HG03565 (cell line): ENCODE data around the gene MED27.

Experiments used
- ATAC-seq: cut with Tn5 transposase; IDR thresholded peaks from one replicate; pipeline ENCODE4 v1.9.1; 2021; ENCODE audit warnings: mild to moderate bottlenecking, moderate library complexity; ENCODE audit not compliant: unreplicated experiment

The MED27 gene

GRCh38 chr9:132079391-132080091, at the start of gene MED27:
TSS of gene MED27 (minus strand) at chr9:132079867. CDS start at chr9:132079844, 23 bp downstream.
- ATAC-seq, result peak; percentile 86

DNA sequence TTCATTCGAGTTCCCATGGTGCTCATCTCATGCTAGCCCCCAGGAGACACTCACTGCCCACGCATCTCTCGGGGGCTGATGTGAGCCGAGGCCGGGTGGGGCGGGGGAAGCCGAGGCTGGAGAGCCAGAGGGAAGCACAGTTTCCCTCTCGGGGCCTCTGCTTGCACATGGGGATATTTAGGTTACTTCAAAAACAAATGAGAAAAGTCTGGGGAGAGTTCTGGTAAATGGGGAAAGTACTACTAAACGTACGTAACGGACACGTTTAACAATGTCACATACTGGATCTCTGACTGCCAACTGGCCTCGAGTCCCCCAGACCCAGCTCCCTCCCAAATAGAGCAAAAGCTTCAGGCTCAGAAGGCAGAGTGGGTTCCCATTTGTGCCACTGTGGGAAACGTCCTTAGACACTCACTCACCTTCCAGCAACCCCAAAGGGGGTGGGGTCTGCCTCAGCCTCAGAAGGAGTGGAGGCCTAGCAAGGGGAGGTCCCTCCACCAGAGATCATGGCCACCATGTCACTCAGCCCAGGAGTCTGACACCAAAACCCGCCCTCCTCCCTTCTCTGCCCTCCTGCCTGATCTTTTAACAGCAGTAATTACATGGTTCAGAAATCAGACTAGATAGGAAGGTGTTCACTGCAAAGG, 48.3 kb upstream of the MED27 start:
- no peak for ATAC-seq

GRCh38 chr9:132126680-132127236, 47.1 kb upstream of the MED27 start:
- no peak for ATAC-seq

DNA sequence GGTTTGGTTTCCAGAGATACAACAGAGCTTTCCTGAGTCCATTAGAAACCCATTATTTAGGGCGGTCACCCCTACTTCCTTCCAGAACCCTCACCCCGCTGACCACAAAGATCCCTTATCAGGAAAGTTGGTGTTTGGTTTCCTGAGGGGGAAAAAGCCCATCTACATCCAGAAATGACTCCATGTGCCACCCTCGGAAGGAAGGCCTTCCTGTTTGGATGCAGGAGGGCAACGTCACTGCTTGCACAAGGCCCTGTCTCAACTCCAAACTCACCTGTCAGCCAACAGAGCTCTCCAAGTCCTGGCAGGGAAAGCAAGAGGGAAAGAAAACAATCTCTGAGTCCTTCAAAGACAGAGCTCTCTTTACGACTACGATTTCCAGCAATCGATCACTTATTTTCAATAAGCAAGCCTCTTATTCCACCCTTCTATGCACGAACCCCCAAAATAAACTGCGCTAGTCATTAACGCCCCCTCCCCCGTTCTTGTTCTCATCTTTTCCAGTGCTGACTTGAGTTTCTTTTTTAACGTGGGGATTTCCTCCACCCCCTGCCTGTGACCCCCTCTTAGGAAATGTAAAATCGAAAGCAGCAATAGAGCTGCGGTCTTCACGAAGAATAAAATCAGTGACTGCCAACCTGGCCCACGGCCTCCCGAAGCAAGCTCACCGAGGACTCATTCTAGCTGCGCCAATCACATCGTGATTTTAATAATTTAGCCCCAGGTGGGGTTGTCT, 46.4 kb upstream of the MED27 start:
- ATAC-seq, result no peak

GRCh38 chr9:132125361-132125760, 45.7 kb upstream of the MED27 start:
- no peak for ATAC-seq

DNA sequence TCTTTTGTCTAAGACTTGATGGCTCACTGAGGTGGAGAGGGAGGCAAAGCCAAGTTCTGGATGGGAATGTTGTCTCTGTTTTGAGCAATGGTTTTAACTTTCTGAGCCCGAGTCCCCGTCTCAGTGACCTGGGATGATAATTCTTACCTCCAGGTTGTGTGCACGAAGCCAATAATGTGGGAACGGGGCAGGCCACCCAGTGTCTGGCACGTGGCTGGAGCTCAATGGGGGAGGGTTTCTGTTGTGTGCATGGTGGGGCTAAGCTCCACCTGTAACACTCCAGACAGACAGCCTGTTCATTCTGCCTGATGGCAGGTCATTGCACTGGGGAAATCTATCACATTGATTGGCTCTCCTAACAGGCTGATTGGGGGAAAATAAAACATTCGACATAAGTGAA, 45.1 kb upstream of the MED27 start:
- ATAC-seq, result no peak

DNA sequence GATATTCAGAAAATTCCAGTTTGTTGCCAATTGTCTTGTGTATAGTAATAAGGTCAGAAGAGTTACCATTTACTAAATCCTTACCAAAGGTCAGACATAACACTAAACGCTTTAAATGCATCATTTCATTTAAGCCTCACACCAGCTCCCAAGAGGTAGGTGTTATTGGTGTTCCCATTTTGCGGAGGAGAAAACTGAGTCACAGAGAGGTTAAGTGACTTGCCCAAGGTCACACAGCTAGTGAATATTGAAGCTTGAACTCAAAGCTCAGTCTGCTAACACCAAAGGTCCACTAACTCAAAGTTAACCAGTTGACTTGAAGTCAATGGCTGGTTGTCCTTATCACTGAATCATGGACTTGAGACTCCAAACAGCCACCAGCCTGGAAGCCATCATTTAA, 41.4 kb upstream of the MED27 start:
- no peak for ATAC-seq

GRCh38 chr9:132117694-132118093, 38.0 kb upstream of the MED27 start:
- ATAC-seq, result no peak

- ATAC-seq, result no peak
Observed at GRCh38 chr9:132116583-132116982, 36.9 kb upstream of the MED27 start.

- ATAC-seq, result no peak
Observed at GRCh38 chr9:132114102-132114707, 34.5 kb upstream of the MED27 start.

DNA sequence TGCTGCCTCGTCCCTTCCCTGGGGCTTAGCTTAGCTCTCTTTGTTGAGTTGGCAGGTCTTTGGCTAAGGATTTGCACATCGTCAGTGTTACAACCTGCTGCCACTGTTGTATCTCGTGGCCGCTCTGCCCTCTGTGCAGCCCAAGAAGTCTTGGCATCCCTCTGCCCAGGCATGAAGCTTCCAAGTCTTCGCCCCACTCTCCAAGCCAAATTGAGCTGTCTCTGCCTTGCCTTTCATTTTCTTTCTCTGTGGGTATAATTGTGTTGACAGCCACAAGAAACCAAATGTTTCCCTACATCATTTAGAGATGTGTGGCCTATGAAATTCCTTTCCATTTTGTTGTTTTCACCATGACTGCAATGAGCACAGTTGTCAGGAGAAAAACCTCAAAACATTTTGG, 29.6 kb upstream of the MED27 start:
- no peak for ATAC-seq

GRCh38 chr9:132108728-132109127, 29.1 kb upstream of the MED27 start:
- no peak for ATAC-seq

GRCh38 chr9:132099741-132100407, 20.2 kb upstream of the MED27 start:
- ATAC-seq, result no peak

DNA sequence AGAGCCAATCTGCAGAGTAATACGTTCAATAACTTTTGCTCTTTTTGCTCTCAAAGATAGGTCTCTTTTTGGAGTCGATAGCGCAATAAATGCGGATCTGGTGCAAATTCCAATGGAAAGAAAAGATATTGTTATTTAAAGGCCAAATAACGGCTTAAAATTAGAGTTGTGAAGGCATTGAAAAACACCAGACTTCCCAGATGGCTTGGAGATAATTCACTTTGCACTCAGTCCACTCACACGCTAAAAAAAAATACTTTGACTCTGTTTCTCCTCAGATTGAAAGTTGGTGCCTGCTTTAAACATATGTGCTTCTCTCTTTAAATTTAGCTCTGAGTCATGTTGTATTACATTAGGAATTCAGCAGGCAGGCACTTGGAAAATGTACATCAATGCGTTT, 19.5 kb upstream of the MED27 start:
- no peak for ATAC-seq

DNA sequence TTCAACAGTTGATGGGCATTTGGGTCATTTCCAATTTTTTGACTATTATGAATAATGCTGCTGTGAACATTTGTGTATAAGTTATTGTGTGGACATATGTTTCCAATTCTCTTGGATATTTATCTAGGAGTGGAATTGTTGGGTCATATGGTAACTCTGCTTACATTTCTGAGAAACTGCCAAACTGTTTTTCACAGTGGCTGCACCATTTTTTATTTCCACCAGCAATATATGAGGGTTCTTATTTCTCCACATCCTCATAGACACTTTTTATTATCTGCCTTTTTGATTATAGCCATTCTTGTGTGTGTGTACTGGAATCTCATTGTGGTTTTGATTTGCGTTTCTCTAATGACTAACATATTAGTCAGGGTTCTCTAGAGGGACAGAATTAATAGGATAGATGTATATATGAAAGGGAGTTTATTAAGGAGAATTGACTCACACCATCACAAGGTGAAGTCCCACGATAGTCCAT, 14.7 kb upstream of the MED27 start:
- no peak for ATAC-seq

- ATAC-seq, result no peak
Observed at GRCh38 chr9:132090771-132091170, 11.1 kb upstream of the MED27 start.

- no peak for ATAC-seq
Observed at GRCh38 chr9:132087438-132088030, 7.9 kb upstream of the MED27 start.

- no peak for ATAC-seq
Observed at GRCh38 chr9:132082188-132082587, 2.5 kb upstream of the MED27 start.

- no peak for ATAC-seq
Observed at GRCh38 chr9:132078699-132079356, 839 bp downstream of the MED27 start.
